ENCODE measurements around the gene HSPB7. TPM values are rescaled to one million over a fixed set of nuclear protein-coding genes. Genes with fewer than 3 reads are reported as not detected.

HSPB7 gene
- total RNA-seq, 1 experiment from 2014 or later, result 0.11 TPM

DNA sequence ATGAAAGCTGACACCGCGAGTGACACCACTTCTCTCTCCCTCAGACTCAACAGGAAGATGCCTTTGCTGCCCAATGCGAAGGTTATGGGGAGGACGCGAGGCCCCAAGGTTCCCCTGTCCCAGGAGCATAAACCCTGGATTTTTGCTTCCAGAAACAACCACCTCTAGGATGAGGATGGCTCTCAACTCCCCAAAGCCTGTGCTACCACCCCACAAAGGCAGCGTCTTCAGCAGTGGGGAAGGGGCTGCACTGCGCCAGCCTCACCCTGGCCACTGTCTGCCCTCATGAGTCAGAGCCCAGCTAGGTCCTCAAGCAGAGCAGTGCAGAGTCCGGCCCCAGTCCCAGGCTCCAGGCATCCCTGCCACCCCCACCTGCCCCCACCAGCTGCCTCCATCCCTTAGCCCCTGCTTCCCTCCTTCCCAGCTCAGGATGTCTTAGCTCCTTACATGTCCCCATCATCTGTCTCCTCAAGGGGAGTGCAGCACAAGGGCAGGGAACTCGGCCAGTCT is 20.7 kb downstream of the HSPB7 start (continued):
- TF ChIP-seq, protein P1, sequence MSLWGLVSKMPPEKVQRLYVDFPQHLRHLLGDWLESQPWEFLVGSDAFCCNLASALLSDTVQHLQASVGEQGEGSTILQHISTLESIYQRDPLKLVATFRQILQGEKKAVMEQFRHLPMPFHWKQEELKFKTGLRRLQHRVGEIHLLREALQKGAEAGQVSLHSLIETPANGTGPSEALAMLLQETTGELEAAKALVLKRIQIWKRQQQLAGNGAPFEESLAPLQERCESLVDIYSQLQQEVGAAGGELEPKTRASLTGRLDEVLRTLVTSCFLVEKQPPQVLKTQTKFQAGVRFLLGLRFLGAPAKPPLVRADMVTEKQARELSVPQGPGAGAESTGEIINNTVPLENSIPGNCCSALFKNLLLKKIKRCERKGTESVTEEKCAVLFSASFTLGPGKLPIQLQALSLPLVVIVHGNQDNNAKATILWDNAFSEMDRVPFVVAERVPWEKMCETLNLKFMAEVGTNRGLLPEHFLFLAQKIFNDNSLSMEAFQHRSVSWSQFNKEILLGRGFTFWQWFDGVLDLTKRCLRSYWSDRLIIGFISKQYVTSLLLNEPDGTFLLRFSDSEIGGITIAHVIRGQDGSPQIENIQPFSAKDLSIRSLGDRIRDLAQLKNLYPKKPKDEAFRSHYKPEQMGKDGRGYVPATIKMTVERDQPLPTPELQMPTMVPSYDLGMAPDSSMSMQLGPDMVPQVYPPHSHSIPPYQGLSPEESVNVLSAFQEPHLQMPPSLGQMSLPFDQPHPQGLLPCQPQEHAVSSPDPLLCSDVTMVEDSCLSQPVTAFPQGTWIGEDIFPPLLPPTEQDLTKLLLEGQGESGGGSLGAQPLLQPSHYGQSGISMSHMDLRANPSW (CRISPR knock-in tag; conservative IDR thresholded peaks at IDR 0.05; ENCODE audit: low read depth), result no peak
- no peak for TF ChIP-seq CBFB (CRISPR knock-in tag; IDR thresholded peaks at IDR 0.05; ENCODE audit: low read depth)
- no peak for TF ChIP-seq ZNF138 (CRISPR knock-in tag; conservative IDR thresholded peaks at IDR 0.05)
- TF ChIP-seq NFE2L1 (CRISPR knock-in tag; IDR thresholded peaks at IDR 0.05), result no peak
- no peak for TF ChIP-seq TCF7 (CRISPR knock-in tag; IDR thresholded peaks at IDR 0.05; ENCODE audit: low read depth)
- TF ChIP-seq PRRX2 (CRISPR knock-in tag; IDR thresholded peaks at IDR 0.05), result no peak
- TF ChIP-seq, protein P2, sequence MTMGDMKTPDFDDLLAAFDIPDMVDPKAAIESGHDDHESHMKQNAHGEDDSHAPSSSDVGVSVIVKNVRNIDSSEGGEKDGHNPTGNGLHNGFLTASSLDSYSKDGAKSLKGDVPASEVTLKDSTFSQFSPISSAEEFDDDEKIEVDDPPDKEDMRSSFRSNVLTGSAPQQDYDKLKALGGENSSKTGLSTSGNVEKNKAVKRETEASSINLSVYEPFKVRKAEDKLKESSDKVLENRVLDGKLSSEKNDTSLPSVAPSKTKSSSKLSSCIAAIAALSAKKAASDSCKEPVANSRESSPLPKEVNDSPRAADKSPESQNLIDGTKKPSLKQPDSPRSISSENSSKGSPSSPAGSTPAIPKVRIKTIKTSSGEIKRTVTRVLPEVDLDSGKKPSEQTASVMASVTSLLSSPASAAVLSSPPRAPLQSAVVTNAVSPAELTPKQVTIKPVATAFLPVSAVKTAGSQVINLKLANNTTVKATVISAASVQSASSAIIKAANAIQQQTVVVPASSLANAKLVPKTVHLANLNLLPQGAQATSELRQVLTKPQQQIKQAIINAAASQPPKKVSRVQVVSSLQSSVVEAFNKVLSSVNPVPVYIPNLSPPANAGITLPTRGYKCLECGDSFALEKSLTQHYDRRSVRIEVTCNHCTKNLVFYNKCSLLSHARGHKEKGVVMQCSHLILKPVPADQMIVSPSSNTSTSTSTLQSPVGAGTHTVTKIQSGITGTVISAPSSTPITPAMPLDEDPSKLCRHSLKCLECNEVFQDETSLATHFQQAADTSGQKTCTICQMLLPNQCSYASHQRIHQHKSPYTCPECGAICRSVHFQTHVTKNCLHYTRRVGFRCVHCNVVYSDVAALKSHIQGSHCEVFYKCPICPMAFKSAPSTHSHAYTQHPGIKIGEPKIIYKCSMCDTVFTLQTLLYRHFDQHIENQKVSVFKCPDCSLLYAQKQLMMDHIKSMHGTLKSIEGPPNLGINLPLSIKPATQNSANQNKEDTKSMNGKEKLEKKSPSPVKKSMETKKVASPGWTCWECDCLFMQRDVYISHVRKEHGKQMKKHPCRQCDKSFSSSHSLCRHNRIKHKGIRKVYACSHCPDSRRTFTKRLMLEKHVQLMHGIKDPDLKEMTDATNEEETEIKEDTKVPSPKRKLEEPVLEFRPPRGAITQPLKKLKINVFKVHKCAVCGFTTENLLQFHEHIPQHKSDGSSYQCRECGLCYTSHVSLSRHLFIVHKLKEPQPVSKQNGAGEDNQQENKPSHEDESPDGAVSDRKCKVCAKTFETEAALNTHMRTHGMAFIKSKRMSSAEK (CRISPR knock-in tag; IDR thresholded peaks at IDR 0.05; ENCODE audit: borderline replicate concordance), result no peak

DNA sequence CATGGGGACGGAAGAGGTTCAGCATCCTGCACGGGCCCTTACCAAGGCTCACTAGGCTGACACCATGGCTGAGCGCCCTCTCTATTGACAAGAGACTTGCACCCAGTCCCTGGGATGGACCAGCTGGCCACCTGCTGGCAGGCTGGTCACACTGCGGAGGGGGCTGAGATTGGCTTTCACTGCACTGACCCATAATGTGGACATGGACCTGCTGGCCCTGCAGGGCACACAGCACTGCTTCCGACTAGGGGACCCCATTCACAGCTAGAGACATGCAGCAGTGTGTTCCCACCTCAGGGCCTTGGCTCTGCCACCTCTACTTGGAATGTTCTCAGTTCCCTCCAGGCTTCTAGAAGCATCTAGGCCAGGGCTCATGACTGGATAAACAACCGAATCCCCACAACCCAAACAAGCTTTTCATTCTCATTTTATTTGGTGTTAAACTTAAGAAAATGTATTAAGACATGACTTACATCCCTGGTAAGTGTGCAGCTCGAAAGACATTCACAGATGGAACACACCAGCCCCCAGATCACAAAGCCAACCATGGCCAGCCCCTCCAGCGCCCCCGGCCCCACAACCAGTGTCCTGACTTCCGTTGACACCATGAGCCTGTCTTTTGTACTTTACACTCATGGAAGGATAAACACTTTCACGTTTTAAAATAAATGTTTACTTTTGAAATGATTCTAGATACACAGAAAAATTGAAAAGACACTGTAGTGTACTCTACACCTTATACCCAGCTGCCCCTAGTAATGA is 23.1 kb downstream of the HSPB7 start:
- Mint-ChIP-seq H3K4me1 (no peaks in the 10 kb centered on the region), H3K27ac (no peak overlapping the region), H3K9me3 (no peaks in the 10 kb centered on the region), H3K4me3 (no peak overlapping the region), H3K36me3 (no peaks in the 10 kb centered on the region), H3K27me3 (ENCODE audit: low read depth) (peaks cover 4% of the 10 kb centered on the region; the same call in 1 of the 2 replicates)
- no peak for TF ChIP-seq ZNF263 (CRISPR knock-in tag; IDR thresholded peaks at IDR 0.05; ENCODE audit: low read depth)
- TF ChIP-seq CREM (CRISPR knock-in tag; IDR thresholded peaks at IDR 0.05), result no peak
- TF ChIP-seq, protein P3, sequence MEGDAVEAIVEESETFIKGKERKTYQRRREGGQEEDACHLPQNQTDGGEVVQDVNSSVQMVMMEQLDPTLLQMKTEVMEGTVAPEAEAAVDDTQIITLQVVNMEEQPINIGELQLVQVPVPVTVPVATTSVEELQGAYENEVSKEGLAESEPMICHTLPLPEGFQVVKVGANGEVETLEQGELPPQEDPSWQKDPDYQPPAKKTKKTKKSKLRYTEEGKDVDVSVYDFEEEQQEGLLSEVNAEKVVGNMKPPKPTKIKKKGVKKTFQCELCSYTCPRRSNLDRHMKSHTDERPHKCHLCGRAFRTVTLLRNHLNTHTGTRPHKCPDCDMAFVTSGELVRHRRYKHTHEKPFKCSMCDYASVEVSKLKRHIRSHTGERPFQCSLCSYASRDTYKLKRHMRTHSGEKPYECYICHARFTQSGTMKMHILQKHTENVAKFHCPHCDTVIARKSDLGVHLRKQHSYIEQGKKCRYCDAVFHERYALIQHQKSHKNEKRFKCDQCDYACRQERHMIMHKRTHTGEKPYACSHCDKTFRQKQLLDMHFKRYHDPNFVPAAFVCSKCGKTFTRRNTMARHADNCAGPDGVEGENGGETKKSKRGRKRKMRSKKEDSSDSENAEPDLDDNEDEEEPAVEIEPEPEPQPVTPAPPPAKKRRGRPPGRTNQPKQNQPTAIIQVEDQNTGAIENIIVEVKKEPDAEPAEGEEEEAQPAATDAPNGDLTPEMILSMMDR (IDR thresholded peaks at IDR 0.05), result peak; percentile 38
- peak; percentile 92 for TF ChIP-seq ZNF121 (CRISPR knock-in tag; IDR thresholded peaks at IDR 0.05)
- ChIA-PET POLR2A (interaction anchor here (0.9 kb wide), 1 partner anchor 179 kb away, joined by 3 read pairs; no protein-coding TSS in a partner anchor), CTCF (interaction anchor here (0.6 to 2.8 kb wide), 11 partner anchors 9 to 630 kb away, joined by 3 to 18 read pairs (median 4); partner anchors contain the start of genes FAM131C, SRARP and ZBTB17)
- ATAC-seq (peak; percentile 85), DNase-seq (ENCODE audit: low spot score) (peak; percentile 60)

DNA sequence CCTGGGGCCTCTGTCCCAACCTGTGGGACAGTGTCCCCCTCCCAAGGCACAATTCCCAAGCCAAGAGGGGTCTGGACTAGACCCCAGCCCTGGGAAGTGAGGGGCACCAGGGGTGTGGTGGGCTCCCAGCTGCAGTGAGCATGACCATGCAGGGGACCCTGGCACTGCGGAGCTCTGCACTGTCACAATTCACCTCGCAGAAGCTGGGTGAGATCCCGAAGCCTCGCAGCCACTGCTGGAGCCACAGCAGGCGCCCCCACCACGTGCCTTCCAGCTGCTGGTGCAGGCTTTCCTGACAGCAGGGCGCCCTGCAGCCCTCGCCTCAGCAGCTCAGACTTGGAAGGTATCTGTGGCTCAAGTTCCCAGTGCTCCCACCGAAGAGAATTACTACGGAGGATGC is 23.8 kb downstream of the HSPB7 start:
- Mint-ChIP-seq H3K27ac (no peak overlapping the region), H3K4me3 (no peak overlapping the region), H3K36me3 (no peaks in the 10 kb centered on the region), H3K27me3 (ENCODE audit: low read depth) (peaks cover 4% of the 10 kb centered on the region; the same call in 1 of the 2 replicates), H3K4me1 (no peaks in the 10 kb centered on the region), H3K9me3 (no peaks in the 10 kb centered on the region)
- ChIA-PET CTCF (interaction anchor here (1.0 to 2.8 kb wide), 7 partner anchors 10 to 202 kb away, joined by 3 to 18 read pairs (median 4); partner anchors contain the start of genes SRARP and ZBTB17), POLR2A (no interaction called here)
- TF ChIP-seq TCF7 (CRISPR knock-in tag; IDR thresholded peaks at IDR 0.05; ENCODE audit: low read depth) (no peak), TEAD4 (CRISPR knock-in tag; IDR thresholded peaks at IDR 0.05) (no peak), NR2C2 (CRISPR knock-in tag; IDR thresholded peaks at IDR 0.05) (no peak), JAZF1 (CRISPR knock-in tag; IDR thresholded peaks at IDR 0.05) (no peak), ZBTB21 (CRISPR knock-in tag; IDR thresholded peaks at IDR 0.05; ENCODE audit: borderline replicate concordance) (no peak), ZNF219 (CRISPR knock-in tag; IDR thresholded peaks at IDR 0.05; ENCODE audit: borderline replicate concordance) (no peak), ETV6 (CRISPR knock-in tag; IDR thresholded peaks at IDR 0.05) (no peak)
- TF ChIP-seq, protein P4, sequence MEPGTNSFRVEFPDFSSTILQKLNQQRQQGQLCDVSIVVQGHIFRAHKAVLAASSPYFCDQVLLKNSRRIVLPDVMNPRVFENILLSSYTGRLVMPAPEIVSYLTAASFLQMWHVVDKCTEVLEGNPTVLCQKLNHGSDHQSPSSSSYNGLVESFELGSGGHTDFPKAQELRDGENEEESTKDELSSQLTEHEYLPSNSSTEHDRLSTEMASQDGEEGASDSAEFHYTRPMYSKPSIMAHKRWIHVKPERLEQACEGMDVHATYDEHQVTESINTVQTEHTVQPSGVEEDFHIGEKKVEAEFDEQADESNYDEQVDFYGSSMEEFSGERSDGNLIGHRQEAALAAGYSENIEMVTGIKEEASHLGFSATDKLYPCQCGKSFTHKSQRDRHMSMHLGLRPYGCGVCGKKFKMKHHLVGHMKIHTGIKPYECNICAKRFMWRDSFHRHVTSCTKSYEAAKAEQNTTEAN (CRISPR knock-in tag; IDR thresholded peaks at IDR 0.05), result no peak
- TF ChIP-seq, protein P1 (CRISPR knock-in tag; conservative IDR thresholded peaks at IDR 0.05; ENCODE audit: low read depth), result no peak
- DNase-seq (ENCODE audit: low spot score) (no peak), ATAC-seq (no peak)

Measured in WTC11 (cell line).